ENCODE results near the gene MZB1.
A peak's percentile ranks its signal among the peaks of the same experiment; 100 is the strongest.

The MZB1 gene

GRCh38 chr5:139389701-139390638, at the start of gene MZB1:
Gene MZB1, minus strand, starts transcription at chr5:139389913. Its CDS starts 57 bp downstream, at chr5:139389856.
- no peak for DNase-seq (ENCODE audit: low spot score)

- DNase-seq (ENCODE audit: low spot score), result peak; percentile 100
Measured at GRCh38 chr5:139439013-139439903, 49.5 kb upstream of the MZB1 start, which contains the start of gene DNAJC18. Gene DNAJC18, minus strand, starts transcription at chr5:139439525. Its CDS starts 80 bp downstream, at chr5:139439445.

- no peak for DNase-seq (ENCODE audit: low spot score)
Measured at GRCh38 chr5:139438707-139439012, 48.9 kb upstream of the MZB1 start.

GRCh38 chr5:139435676-139436075, 46.0 kb upstream of the MZB1 start:
- no peak for DNase-seq (ENCODE audit: low spot score)

- no peak for DNase-seq (ENCODE audit: low spot score)
Measured at GRCh38 chr5:139431706-139432105, 42.0 kb upstream of the MZB1 start.

GRCh38 chr5:139430015-139430414, 40.3 kb upstream of the MZB1 start:
- no peak for DNase-seq (ENCODE audit: low spot score)

- no peak for DNase-seq (ENCODE audit: low spot score)
Measured at GRCh38 chr5:139426203-139426885, 36.6 kb upstream of the MZB1 start.

GRCh38 chr5:139425497-139425896, 35.8 kb upstream of the MZB1 start:
- DNase-seq (ENCODE audit: low spot score), result no peak

GRCh38 chr5:139422307-139422893, 32.7 kb upstream of the MZB1 start:
- peak; percentile 79 for DNase-seq (ENCODE audit: low spot score)

GRCh38 chr5:139419226-139420192, 29.8 kb upstream of the MZB1 start:
- DNase-seq (ENCODE audit: low spot score), result no peak

GRCh38 chr5:139418793-139419192, 29.1 kb upstream of the MZB1 start:
- no peak for DNase-seq (ENCODE audit: low spot score)

- DNase-seq (ENCODE audit: low spot score), result no peak
Measured at GRCh38 chr5:139417214-139417613, 27.5 kb upstream of the MZB1 start.

GRCh38 chr5:139416651-139417050, 26.9 kb upstream of the MZB1 start:
- no peak for DNase-seq (ENCODE audit: low spot score)

- no peak for DNase-seq (ENCODE audit: low spot score)
Measured at GRCh38 chr5:139415869-139416268, 26.2 kb upstream of the MZB1 start.

- DNase-seq (ENCODE audit: low spot score), result no peak
Measured at GRCh38 chr5:139415221-139415861, 25.6 kb upstream of the MZB1 start.

GRCh38 chr5:139414581-139415130, 24.9 kb upstream of the MZB1 start:
- DNase-seq (ENCODE audit: low spot score), result no peak

- DNase-seq (ENCODE audit: low spot score), result no peak
Measured at GRCh38 chr5:139413963-139414362, 24.2 kb upstream of the MZB1 start.

GRCh38 chr5:139413153-139413552, 23.4 kb upstream of the MZB1 start:
- DNase-seq (ENCODE audit: low spot score), result no peak

- no peak for DNase-seq (ENCODE audit: low spot score)
Measured at GRCh38 chr5:139410993-139411828, 21.5 kb upstream of the MZB1 start.
